Measurements from ENCODE around the gene HTT-AS.

DNA sequence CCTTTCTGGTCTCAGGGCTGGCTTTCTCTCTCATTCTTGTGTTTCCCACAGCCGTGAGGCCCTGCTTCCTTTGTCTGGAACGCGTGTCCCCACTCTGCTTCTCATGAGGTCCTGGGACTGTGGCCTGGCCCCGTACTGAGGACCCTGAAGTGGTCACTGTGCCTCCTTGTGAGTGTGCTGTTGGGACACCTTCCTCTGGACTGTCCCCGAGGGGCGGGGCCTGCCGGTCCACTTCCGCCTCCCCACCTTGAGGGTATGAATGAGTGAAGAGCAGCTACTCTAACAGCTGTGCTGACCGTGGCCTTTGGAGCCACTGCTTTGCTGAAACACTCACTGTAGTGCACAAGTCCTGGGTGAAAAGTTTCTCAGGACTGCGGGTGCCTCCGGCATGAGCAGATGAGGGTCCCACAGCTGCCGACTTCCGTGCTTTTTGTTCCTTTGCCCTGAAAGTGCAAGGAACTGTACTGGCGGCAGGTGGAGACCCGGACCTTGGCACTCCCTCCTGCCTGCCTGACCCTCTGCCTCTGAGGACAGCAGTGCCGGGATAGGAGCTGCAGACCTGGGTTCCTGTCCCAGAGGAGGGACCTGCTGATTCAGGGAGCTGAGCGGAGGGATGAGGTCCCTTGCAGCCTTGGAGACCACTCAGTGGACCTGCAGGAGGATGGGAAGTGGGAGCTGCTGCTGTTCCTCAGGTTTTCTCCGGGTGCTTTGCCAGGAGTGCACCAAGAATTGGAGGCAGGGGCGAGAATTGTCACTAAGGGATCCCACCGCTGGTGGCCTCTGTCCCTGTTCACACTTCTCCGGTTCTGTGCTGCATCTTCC lies 38.0 kb downstream of the HTT-AS start:
- TF ChIP-seq, protein P1, sequence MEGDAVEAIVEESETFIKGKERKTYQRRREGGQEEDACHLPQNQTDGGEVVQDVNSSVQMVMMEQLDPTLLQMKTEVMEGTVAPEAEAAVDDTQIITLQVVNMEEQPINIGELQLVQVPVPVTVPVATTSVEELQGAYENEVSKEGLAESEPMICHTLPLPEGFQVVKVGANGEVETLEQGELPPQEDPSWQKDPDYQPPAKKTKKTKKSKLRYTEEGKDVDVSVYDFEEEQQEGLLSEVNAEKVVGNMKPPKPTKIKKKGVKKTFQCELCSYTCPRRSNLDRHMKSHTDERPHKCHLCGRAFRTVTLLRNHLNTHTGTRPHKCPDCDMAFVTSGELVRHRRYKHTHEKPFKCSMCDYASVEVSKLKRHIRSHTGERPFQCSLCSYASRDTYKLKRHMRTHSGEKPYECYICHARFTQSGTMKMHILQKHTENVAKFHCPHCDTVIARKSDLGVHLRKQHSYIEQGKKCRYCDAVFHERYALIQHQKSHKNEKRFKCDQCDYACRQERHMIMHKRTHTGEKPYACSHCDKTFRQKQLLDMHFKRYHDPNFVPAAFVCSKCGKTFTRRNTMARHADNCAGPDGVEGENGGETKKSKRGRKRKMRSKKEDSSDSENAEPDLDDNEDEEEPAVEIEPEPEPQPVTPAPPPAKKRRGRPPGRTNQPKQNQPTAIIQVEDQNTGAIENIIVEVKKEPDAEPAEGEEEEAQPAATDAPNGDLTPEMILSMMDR (IDR thresholded peaks at IDR 0.05), result no peak
- TF ChIP-seq POLR2A (IDR thresholded peaks at IDR 0.05), result no peak
